A549 (cell line): ENCODE measurements around the gene PKD1. TPM values are rescaled to one million over a fixed set of nuclear protein-coding genes. Genes with fewer than 3 reads are reported as not detected.

Experiments used
- ATAC-seq, 2 experiments: fragments of 200-7000 bp in 1 of 2; fragments of >200 bp in 1 of 2; cut with Nextera tagmentation in 1 of 2; cut with Tn5 transposase in 1 of 2; 3 replicates each; pipeline versions ENCODE4 v1.8.0 to v1.9.1; 2018 to 2020; ENCODE audit warnings: mild to moderate bottlenecking in 1 of 2, moderate library complexity in 1 of 2
- CTCF ChIA-PET: fragments of 300-600 bp; sonication (Branson Sonifier 250); formaldehyde crosslinking; extraction: SDS; loops from one replicate; lab custom pipeline; 2021; ENCODE audit warnings: antibody characterized with exemption, inconsistent platforms; lab: Yijun Ruan, JAX
- POLR2A ChIA-PET: fragments of 350-600 bp; formaldehyde crosslinking; extraction: SDS; loops from one replicate; lab custom pipeline; 2021; ENCODE audit warnings: antibody characterized with exemption, inconsistent platforms; lab: Yijun Ruan, JAX
- DNase-seq, 2 experiments: peaks; one replicate each; pipeline versions ENCODE4 v3.0.0 to v3.0.0-alpha.2; 2011 to 2016; ENCODE audit warnings: low read depth in 1 of 2, low spot score in 1 of 2
- FAIRE-seq: peaks from 2 replicates; lab custom pipeline; 2011; peaks lifted over from hg19 to GRCh38; lab: Jason Lieb, UNC
- H3K27ac ChIP-seq, 2 experiments: fragments of >200 bp; sonication (Bioruptor Twin); formaldehyde crosslinking; 3 replicates each; pipeline ENCODE4 v1.5.1; 2016 to 2017
- H3K4me1 ChIP-seq: fragments of >200 bp; sonication (Bioruptor Twin); formaldehyde crosslinking; 3 replicates; pipeline ENCODE4 v1.6.1; 2016
- H3K4me2 ChIP-seq: fragments of >200 bp; sonication (Bioruptor Twin); formaldehyde crosslinking; 3 replicates; pipeline ENCODE4 v1.6.1; 2016
- H3K4me3 ChIP-seq: fragments of >200 bp; sonication (Bioruptor Twin); formaldehyde crosslinking; 3 replicates; pipeline ENCODE4 v1.5.1; 2016
- H3K9me3 ChIP-seq: fragments of >200 bp; sonication (Bioruptor Twin); formaldehyde crosslinking; 3 replicates; pipeline ENCODE4 v1.6.1; 2016
- BHLHE40 ChIP-seq: IDR thresholded peaks from 2 replicates; pipeline ENCODE4 v1.6.1; 2012; ENCODE audit warnings: low read depth, low read length, inconsistent platforms
- CBX2 ChIP-seq: fragments of 200-600 bp; sonication (generic); IDR thresholded peaks from 2 replicates; pipeline ENCODE4 v1.6.1; 2016; ENCODE audit warnings: low read depth, mild to moderate bottlenecking, borderline replicate concordance
- CBX8 ChIP-seq: fragments of 200-600 bp; sonication (generic); IDR thresholded peaks from 2 replicates; pipeline ENCODE4 v1.6.1; 2016
- CHD2 ChIP-seq: fragments of 150-350 bp; IDR thresholded peaks from 2 replicates; pipeline ENCODE4 v1.6.1; 2014; ENCODE audit warnings: low read length; ENCODE audit not compliant: partially characterized antibody
- CHD4 ChIP-seq: fragments of 200-600 bp; sonication (generic); IDR thresholded peaks from 2 replicates; pipeline ENCODE4 v1.6.1; 2016; ENCODE audit warnings: antibody characterized with exemption, mild to moderate bottlenecking, borderline replicate concordance
- EHF ChIP-seq: fragments of 250-450 bp; sonication (Bioruptor Pico); IDR thresholded peaks from 2 replicates; pipeline ENCODE4 v1.5.0; 2020; ENCODE audit warnings: mild to moderate bottlenecking
- EP300 ChIP-seq, 2 experiments: fragments of >200 bp; sonication (Bioruptor Twin); formaldehyde crosslinking; IDR thresholded peaks; 2 replicates in 1 of 2; 3 replicates in 1 of 2; pipeline ENCODE4 v1.6.1; 2016 to 2017
- ESRRA ChIP-seq: fragments of 150-350 bp; IDR thresholded peaks from 2 replicates; pipeline ENCODE4 v1.6.1; 2014; ENCODE audit warnings: mild to moderate bottlenecking, low read length, borderline replicate concordance
- FOSB ChIP-seq: fragments of 250-450 bp; sonication (Bioruptor Pico); IDR thresholded peaks from 2 replicates; pipeline ENCODE4 v1.5.0; 2020; ENCODE audit warnings: mild to moderate bottlenecking, moderate library complexity
- FOSL2 ChIP-seq, 2 experiments: fragments of 450-650 bp in 1 of 2; fragments of >200 bp in 1 of 2; sonication (Bioruptor Twin) in 1 of 2; formaldehyde crosslinking; IDR thresholded peaks; 2 replicates each; pipeline versions ENCODE4 v1.5.0 to v1.6.1; 2016 to 2020; ENCODE audit warnings: mild to moderate bottlenecking in 1 of 2, moderate library complexity in 1 of 2
- HDAC2 ChIP-seq: fragments of 200-600 bp; sonication (generic); IDR thresholded peaks from 2 replicates; pipeline ENCODE4 v1.6.1; 2016
- HEYL ChIP-seq: fragments of 250-450 bp; sonication (Bioruptor Pico); IDR thresholded peaks from 2 replicates; pipeline ENCODE4 v1.8.0; 2021; ENCODE audit warnings: mild to moderate bottlenecking, moderate library complexity
- JUNB ChIP-seq: fragments of >200 bp; sonication (Bioruptor Twin); formaldehyde crosslinking; IDR thresholded peaks from 2 replicates; pipeline ENCODE4 v1.6.1; 2016
- KDM5A ChIP-seq: fragments of 200-600 bp; sonication (generic); IDR thresholded peaks from 2 replicates; pipeline ENCODE4 v1.6.1; 2016; ENCODE audit warnings: antibody characterized with exemption, mild to moderate bottlenecking
- MAZ ChIP-seq: fragments of 150-350 bp; IDR thresholded peaks from 2 replicates; pipeline ENCODE4 v1.6.1; 2014; ENCODE audit warnings: antibody characterized with exemption, low read depth, low read length, borderline replicate concordance
- MYC ChIP-seq: IDR thresholded peaks from 2 replicates; pipeline ENCODE4 v1.6.1; 2012; ENCODE audit warnings: mild to moderate bottlenecking, inconsistent platforms, low read length, improper control_type of control experiment, borderline replicate concordance
- NFE2L2 ChIP-seq: fragments of 150-350 bp; conservative IDR thresholded peaks from 2 replicates; pipeline ENCODE4 v1.6.1; 2014; ENCODE audit warnings: low read length
- NPAS2 ChIP-seq: fragments of 250-450 bp; sonication (Bioruptor Pico); IDR thresholded peaks from 2 replicates; pipeline ENCODE4 v1.8.0; 2022; ENCODE audit warnings: mild to moderate bottlenecking, moderate library complexity, borderline replicate concordance
- NR3C1 ChIP-seq: fragments of >200 bp; sonication (Bioruptor Twin); formaldehyde crosslinking; IDR thresholded peaks from 3 replicates; pipeline ENCODE4 v1.6.1; 2017
- POLR2AphosphoS2 ChIP-seq: conservative IDR thresholded peaks from 2 replicates; pipeline ENCODE4 v1.6.1; 2012; ENCODE audit warnings: low read length, improper control_type of control experiment, inconsistent platforms
- RAD21 ChIP-seq, 2 experiments: fragments of >200 bp in 1 of 2; sonication (Bioruptor Twin) in 1 of 2; formaldehyde crosslinking in 1 of 2; IDR thresholded peaks in 1 of 2; conservative IDR thresholded peaks in 1 of 2; 2 replicates in 1 of 2; 3 replicates in 1 of 2; pipeline ENCODE4 v1.6.1; 2012 to 2018; ENCODE audit warnings: inconsistent platforms in 1 of 2
- RCOR1 ChIP-seq: fragments of 150-350 bp; IDR thresholded peaks from 2 replicates; pipeline ENCODE4 v1.6.1; 2014; ENCODE audit warnings: antibody characterized with exemption, low read length, low read depth
- RFX5 ChIP-seq: fragments of 450-650 bp; IDR thresholded peaks from 2 replicates; pipeline ENCODE4 v1.7.1; 2014; ENCODE audit warnings: antibody characterized with exemption, mild to moderate bottlenecking, moderate library complexity
- SMC3 ChIP-seq: fragments of >200 bp; sonication (Bioruptor Twin); formaldehyde crosslinking; IDR thresholded peaks from 3 replicates; pipeline ENCODE4 v1.6.1; 2018; ENCODE audit warnings: inconsistent platforms
- TFCP2L1 ChIP-seq: fragments of 250-450 bp; sonication (Bioruptor Pico); IDR thresholded peaks from 2 replicates; pipeline ENCODE4 v1.5.0; 2021; ENCODE audit warnings: mild to moderate bottlenecking
- ZC3H11A ChIP-seq: fragments of 450-650 bp; IDR thresholded peaks from 2 replicates; pipeline ENCODE4 v1.6.1; 2014; ENCODE audit warnings: antibody characterized with exemption, mild to moderate bottlenecking
- ZFP36 ChIP-seq: fragments of 450-650 bp; IDR thresholded peaks from 2 replicates; pipeline ENCODE4 v1.6.1; 2014; ENCODE audit warnings: borderline replicate concordance; ENCODE audit not compliant: partially characterized antibody
- ZNF302 ChIP-seq: fragments of 250-450 bp; sonication (Bioruptor Pico); IDR thresholded peaks from 2 replicates; pipeline ENCODE4 v1.9.0; 2021; ENCODE audit warnings: inconsistent platforms, mild to moderate bottlenecking, moderate library complexity
- WGBS: methylation state at CpG from one replicate; pipeline ENCODE4 v1.1.6; 2017; ENCODE audit errors: missing lambda C conversion rate; 5-methylcytosine and 5-hydroxymethylcytosine counted together
- polyA plus RNA-seq, 4 experiments: library from polyadenylated mRNA; depleted of rRNA in 3 of 4; stranded (reverse); fragments of >200 nt; fragmentation: RNase III in 1 of 4; extraction: RNeasy Plus Mini Kit Qiagen cat#74134 plus additional on column Dnase treatment in 1 of 4; gene quantifications; 2 replicates in 3 of 4; 3 replicates in 1 of 4; pipeline ENCODE4 v1.2.3, GENCODE V29; 2011 to 2017
- TF ChIP-seq, protein P1 (sequence below): fragments of 450-650 bp; IDR thresholded peaks from 2 replicates; pipeline ENCODE4 v1.6.1; 2014; ENCODE audit warnings: antibody characterized with exemption
- TF ChIP-seq, protein P2 (sequence below): IDR thresholded peaks from 2 replicates; pipeline ENCODE4 v1.6.1; 2012; ENCODE audit warnings: low read depth, borderline replicate concordance
- TF ChIP-seq, protein P3 (sequence below): fragments of >200 bp; sonication (Bioruptor Twin); formaldehyde crosslinking; IDR thresholded peaks from 3 replicates; pipeline ENCODE4 v1.5.1; 2016
- TF ChIP-seq, protein P4 (sequence below): IDR thresholded peaks from 2 replicates; pipeline ENCODE4 v1.6.1; 2012

PKD1 gene
- polyA plus RNA-seq, 2 of the 4 experiments (the other 2 are of a cell fraction) = 11.5 to 39.2 TPM

DNA sequence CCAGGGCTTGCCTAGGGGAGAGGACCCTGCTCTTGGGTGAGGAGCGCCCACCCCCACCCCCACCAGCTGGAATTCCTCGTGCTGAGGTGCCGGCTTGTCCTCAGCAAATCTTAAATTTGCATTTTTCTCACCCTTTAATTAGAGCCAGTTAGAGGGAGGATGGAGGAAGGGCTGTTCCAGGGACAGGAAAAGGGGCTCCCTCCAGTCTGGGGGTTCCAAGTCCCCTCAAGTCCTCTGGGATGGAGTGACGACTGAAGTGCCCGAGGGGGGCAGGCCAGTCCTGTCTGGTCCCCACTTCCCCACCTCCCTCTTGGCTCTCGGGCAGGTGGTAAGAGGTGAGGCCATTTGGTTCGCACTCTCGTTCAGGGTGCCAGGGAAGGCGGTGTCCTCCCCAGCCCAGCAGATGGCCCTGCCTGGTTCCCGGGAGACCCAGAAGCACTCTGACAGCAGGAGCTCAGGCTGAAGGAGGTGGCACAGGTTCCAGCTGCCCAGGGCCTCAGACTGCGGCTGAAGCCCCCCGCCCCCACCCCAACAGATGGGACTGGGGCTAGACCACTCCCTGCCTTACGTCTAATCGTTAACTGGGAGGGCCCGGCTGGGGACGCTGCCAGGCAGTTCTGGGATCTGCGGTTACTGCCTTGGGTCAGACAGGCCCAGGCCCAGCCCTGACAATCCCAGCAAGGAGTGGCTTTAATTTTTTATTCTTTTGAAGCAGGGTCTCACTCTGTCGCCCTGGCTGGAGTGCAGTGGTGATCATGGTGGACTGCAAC lies 14.9 kb upstream of the PKD1 start (continued):
- TF ChIP-seq, protein P1, sequence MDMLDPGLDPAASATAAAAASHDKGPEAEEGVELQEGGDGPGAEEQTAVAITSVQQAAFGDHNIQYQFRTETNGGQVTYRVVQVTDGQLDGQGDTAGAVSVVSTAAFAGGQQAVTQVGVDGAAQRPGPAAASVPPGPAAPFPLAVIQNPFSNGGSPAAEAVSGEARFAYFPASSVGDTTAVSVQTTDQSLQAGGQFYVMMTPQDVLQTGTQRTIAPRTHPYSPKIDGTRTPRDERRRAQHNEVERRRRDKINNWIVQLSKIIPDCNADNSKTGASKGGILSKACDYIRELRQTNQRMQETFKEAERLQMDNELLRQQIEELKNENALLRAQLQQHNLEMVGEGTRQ = 0 out of 2 replicates have a peak, but pooled peaks have one; percentile 8
- no peak for TF ChIP-seq CBX8
- TF ChIP-seq, protein P2, sequence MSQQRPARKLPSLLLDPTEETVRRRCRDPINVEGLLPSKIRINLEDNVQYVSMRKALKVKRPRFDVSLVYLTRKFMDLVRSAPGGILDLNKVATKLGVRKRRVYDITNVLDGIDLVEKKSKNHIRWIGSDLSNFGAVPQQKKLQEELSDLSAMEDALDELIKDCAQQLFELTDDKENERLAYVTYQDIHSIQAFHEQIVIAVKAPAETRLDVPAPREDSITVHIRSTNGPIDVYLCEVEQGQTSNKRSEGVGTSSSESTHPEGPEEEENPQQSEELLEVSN = peak; percentile 14; the same call in 1 of the 2 replicates
- no peak for TF ChIP-seq ZFP36
- TF ChIP-seq ZNF302 = no peak
- TF ChIP-seq SMC3 = 0 out of 3 replicates have a peak, but pooled peaks have one; percentile 10
- no peak for TF ChIP-seq ZC3H11A
- TF ChIP-seq MYC = no peak
- TF ChIP-seq, all 56 proteins: peak for 7

- WGBS = 16% methylated on average over 20 of the region's 24 CpGs
- Histone ChIP-seq H3K4me3 (peak overlapping the region; percentile 45), H3K4me2 (peak overlapping the region; percentile 99), H3K4me1 (peaks cover 53% of the 10 kb centered on the region), H3K27ac (peak overlapping the region; percentile 92 to 94), H3K9me3 (no peaks in the 10 kb centered on the region)
- no peak for FAIRE-seq
- POLR2A ChIA-PET = no interaction called here
- DNase-seq = peak; percentile 49 to 73
- CTCF ChIA-PET = interaction anchor here (0.6 to 5.2 kb wide), 5 partner anchors 9 to 146 kb away, joined by 3 to 43 read pairs (median 21); no protein-coding TSS in a partner anchor
- peak; percentile 21 to 35 for ATAC-seq
- TF ChIP-seq RAD21 (conservative IDR thresholded peaks at IDR 0.05 in 1 of 2, IDR thresholded peaks at IDR 0.05 in 1 of 2) (no peak), RCOR1 (no peak), ZNF302 (no peak), KDM5A (no peak), NFE2L2 (no peak), CHD2 (no peak), POLR2AphosphoS2 (0 out of 2 replicates have a peak, but pooled peaks have one; percentile 22), MAZ (no peak), BHLHE40 (no peak), CBX2 (no peak), HEYL (CRISPR knock-in tag) (no peak), MYC (no peak), EHF (CRISPR knock-in tag) (no peak), FOSL2 (IDR thresholded peaks at IDR 0.05) (no peak), FOSL2 (CRISPR knock-in tag; IDR thresholded peaks at IDR 0.05) (no peak), CHD4 (no peak), RFX5 (no peak), TFCP2L1 (CRISPR knock-in tag) (peak; percentile 32; the same call in 1 of the 2 replicates), ZC3H11A (no peak), EP300 (IDR thresholded peaks at IDR 0.05) (no peak), HDAC2 (no peak), FOSB (peak; percentile 75), NPAS2 (CRISPR knock-in tag) (no peak), ESRRA (no peak), ZFP36 (no peak), NR3C1 (no peak), JUNB (no peak)
- TF ChIP-seq, protein P3, sequence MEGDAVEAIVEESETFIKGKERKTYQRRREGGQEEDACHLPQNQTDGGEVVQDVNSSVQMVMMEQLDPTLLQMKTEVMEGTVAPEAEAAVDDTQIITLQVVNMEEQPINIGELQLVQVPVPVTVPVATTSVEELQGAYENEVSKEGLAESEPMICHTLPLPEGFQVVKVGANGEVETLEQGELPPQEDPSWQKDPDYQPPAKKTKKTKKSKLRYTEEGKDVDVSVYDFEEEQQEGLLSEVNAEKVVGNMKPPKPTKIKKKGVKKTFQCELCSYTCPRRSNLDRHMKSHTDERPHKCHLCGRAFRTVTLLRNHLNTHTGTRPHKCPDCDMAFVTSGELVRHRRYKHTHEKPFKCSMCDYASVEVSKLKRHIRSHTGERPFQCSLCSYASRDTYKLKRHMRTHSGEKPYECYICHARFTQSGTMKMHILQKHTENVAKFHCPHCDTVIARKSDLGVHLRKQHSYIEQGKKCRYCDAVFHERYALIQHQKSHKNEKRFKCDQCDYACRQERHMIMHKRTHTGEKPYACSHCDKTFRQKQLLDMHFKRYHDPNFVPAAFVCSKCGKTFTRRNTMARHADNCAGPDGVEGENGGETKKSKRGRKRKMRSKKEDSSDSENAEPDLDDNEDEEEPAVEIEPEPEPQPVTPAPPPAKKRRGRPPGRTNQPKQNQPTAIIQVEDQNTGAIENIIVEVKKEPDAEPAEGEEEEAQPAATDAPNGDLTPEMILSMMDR = no peak
- TF ChIP-seq, protein P4, sequence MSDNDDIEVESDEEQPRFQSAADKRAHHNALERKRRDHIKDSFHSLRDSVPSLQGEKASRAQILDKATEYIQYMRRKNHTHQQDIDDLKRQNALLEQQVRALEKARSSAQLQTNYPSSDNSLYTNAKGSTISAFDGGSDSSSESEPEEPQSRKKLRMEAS = peak; percentile 87
- TF ChIP-seq, protein P2 = peak; percentile 81; the same call in 1 of the 2 replicates
- TF ChIP-seq, protein P1 = no peak
These were observed 14.1 kb upstream of the PKD1 start for GRCh38 chr16:2149630-2150417.
